HT-29 (cell line): ENCODE results near the gene HBE1. TPM values are rescaled to one million over a fixed set of nuclear protein-coding genes. Genes with fewer than 3 reads are reported as not detected.
"Not testable (repeated sequence)": the region's sequence is repeated elsewhere in the genome, so short reads cannot be mapped to it uniquely, and the experiment has no call there.

ENCODE experiments used
- DNase-seq: peaks from one replicate; pipeline ENCODE4 v3.0.0-alpha.2; 2015; ENCODE audit warnings: low spot score
- total RNA-seq: library from RNA; depleted of rRNA; stranded (reverse); fragments of >200 nt; shearing (Covaris generic); gene quantifications from 2 replicates; pipeline ENCODE4 v1.2.3, GENCODE V29; 2014

The HBE1 gene
- total RNA-seq, 1 experiment from 2014 or later = not detected

DNA sequence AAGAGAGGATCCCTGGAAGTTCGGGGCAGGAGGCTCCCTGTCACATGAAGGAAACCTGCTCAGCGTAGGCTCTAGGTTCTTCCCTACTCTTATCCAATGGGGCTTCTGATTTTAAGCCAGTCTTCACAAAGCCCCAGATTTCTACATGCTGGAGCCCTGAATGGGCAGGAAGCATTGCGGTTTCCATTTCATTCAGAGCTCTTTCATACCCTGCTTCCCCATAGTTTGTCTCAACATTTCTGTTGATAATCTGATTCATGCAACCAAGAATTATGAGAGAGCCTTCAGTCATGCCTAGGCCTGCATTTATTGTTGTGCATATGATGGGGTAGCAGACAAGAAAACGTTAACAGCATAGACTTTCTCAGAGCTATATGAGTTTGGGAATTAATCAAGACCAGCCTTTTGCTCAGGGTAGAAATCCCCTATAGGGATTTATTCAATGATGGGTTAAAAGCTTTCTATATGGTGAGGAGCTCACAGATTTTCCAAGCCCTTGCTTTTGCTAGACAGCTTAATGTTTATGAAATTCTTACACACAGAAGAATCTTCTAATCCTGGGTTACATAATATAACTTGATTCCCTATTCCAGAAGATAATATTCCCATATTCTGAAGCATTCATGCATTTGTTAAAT, 16.1 kb upstream of the HBE1 start:
- no peak for DNase-seq

- no peak for DNase-seq
Observed at GRCh38 chr11:5284637-5285036, 14.9 kb upstream of the HBE1 start.

- DNase-seq = no peak
Observed at GRCh38 chr11:5283882-5284281, 14.1 kb upstream of the HBE1 start.

DNA sequence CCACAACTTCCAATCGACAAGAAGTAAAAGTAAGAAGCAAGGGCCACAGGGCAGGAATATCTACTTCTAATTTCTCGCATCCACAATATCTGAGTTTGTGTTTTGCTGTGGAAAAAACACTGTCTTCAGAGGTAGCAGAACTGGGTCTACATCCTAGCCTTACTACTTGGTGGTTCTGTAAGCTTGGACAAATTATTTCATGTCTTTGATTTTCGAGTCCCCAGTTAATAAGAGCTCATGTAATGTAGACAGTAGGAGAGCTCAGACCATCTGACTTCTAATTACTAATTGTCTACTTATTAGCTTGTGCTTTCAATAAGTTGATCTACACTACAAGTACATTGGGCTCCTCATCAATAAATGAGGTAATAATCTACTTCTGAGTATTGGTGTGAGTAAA, 13.3 kb upstream of the HBE1 start:
- DNase-seq = no peak

GRCh38 chr11:5282628-5283027, 12.9 kb upstream of the HBE1 start:
- no peak for DNase-seq

DNA sequence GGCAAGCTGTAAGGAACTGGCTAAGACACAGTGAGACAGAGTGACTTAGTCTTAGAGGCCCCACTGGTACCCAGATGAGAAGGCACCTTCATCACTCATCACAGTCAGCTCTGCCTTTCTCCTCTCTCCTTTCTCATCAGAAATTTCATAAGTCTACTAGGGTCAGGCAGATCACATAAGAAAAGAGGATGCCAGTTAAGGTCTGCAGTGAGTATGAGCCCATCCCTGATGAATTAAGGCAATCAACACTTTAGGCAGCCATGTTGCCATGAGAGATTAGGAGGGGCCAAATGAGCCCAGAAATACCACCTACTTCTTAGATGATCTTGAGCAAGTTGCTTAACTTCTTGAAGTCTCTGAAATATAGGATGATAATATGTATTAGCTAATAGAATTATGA, 11.9 kb upstream of the HBE1 start:
- no peak for DNase-seq

DNA sequence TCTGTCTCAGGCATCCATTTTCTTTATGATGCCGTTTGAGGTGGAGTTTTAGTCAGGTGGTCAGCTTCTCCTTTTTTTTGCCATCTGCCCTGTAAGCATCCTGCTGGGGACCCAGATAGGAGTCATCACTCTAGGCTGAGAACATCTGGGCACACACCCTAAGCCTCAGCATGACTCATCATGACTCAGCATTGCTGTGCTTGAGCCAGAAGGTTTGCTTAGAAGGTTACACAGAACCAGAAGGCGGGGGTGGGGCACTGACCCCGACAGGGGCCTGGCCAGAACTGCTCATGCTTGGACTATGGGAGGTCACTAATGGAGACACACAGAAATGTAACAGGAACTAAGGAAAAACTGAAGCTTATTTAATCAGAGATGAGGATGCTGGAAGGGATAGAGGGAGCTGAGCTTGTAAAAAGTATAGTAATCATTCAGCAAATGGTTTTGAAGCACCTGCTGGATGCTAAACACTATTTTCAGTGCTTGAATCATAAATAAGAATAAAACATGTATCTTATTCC, 10.9 kb upstream of the HBE1 start:
- DNase-seq = peak; percentile 83

DNA sequence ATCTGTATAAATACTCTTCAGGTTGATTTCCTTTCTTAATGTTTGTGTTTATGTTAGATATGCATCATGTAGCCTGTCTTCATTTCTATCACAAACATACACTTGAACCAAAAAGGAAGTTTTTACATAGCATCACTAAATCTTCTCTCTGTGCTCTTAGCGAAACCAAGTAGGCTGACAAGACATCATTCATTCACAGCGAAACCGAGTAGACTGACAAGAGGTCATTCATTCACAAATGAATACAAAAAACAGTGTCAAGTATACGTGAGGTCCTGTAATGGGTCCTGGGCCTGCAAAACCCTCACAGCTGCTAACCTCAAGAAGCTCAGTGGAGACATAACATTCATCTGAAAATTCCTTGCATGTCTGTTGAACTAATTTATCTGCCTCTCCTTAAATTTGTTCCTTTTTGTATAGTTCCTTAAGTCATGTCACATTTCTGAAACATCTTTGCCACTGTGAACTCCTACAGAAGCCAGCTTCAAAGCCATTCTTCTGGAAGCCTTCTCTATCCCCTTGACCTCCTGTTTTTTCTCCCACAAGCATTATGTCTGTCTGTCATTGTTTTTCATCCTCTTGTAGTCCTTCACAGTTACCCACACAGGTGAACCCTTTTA, 9.8 kb upstream of the HBE1 start:
- no peak for DNase-seq

- no peak for DNase-seq
Observed at GRCh38 chr11:5277807-5278382, 8.2 kb upstream of the HBE1 start.

DNA sequence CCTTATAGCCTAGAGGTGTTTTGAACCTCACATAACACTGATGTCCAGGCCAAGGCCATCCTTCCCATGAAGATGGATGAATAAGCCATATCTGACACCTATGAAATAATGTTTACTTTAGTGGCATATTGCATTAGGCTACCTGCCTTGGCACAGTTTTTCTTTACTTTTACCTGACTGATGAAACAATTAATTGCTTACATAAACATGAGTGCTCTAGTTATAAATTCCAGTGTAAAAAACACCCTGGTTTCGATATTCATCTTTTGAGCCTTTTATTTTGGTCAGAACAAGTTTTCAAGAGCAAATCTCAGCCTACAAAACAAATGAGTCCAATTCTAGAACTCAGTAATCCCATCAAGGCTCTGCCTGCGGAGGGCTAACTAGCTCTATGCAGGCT, 7.0 kb upstream of the HBE1 start:
- DNase-seq = no peak

- no peak for DNase-seq
Observed at GRCh38 chr11:5275369-5276110, 5.8 kb upstream of the HBE1 start.

GRCh38 chr11:5274395-5274794, 4.7 kb upstream of the HBE1 start:
- no peak for DNase-seq

GRCh38 chr11:5272395-5273017, 2.8 kb upstream of the HBE1 start:
- no peak for DNase-seq

GRCh38 chr11:5267033-5267563, 2.6 kb downstream of the HBE1 start:
- no peak for DNase-seq

DNA sequence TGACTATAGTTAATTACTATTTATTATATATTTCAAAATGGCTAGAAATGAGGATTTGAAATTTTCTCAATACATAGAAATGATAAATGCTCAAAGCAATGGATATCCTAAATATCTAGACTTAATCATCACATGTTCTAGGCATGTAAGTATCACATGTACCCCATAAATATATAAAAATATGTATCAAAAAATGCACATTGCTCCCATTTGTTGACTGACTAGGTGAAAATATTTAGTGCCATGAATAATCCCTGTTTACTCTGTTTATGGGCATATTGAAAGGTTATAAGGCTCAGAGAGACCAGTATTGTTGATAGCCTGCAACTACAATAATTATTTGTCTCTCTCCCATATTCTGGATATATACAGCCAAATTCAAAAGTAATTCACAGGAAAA, 3.1 kb downstream of the HBE1 start:
- no peak for DNase-seq

GRCh38 chr11:5265832-5266231, 3.9 kb downstream of the HBE1 start:
- DNase-seq = no peak

- no peak for DNase-seq
Observed at GRCh38 chr11:5258543-5259262, 11.0 kb downstream of the HBE1 start.

DNA sequence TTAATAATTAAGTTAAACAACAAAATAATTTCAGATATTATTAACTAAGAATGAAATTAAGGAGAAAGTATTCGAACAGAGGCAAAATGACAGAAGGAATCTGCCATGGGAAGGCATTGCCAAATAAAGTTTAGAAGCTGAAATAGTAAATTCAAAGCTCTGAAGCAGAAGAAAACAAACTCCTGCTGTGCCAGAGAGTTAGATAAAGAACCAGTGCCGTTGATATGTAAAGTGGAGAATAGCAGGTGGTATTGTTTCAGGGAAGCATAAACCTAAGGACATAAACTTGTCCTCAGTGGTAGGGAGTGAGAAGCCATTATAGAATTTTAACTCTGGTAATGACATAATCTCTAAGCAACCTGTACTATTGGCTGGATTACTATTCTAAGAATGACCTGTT, 12.4 kb downstream of the HBE1 start:
- DNase-seq = no peak

- DNase-seq = not testable (repeated sequence)
Observed at GRCh38 chr11:5254646-5255413, 14.9 kb downstream of the HBE1 start, which contains the start of gene HBG2. TSS of gene HBG2 (minus strand) at chr11:5254781. CDS start at chr11:5254728, 53 bp downstream.

DNA sequence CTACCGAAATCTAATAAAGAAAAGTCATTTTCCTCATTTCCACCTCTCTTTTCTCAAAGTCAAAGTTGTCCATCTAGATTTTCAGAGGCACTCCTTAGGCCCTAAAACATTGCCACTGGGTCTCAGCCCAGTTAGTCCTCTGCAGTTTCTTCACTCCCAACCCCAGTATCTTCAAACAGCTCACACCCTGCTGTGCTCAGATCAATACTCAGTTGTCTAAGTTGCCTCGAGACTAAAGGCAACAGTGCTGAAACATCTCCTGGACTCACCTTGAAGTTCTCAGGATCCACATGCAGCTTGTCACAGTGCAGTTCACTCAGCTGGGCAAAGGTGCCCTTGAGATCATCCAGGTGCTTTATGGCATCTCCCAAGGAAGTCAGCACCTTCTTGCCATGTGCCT, 15.7 kb downstream of the HBE1 start:
- not testable (repeated sequence) for DNase-seq
